Erythroblast (primary cell): ENCODE results near the gene SLC25A25.

Experiments used
- GATA1 ChIP-seq: IDR thresholded peaks from 2 replicates; pipeline ENCODE4 v1.6.1; 2011; ENCODE audit warnings: low read depth, mild to moderate bottlenecking, control low read depth, low read length, moderate library complexity
- POLR2A ChIP-seq: IDR thresholded peaks from 2 replicates; pipeline ENCODE4 v1.6.1; 2011; ENCODE audit warnings: mild to moderate bottlenecking, low read length

- no peak for TF ChIP-seq POLR2A
- TF ChIP-seq GATA1, result no peak
Measured at GRCh38 chr9:128092199-128092977, 24.4 kb downstream of the SLC25A25 start.
